Subcutaneous adipose tissue (tissue), 4 donors: ENCODE results near the gene EFCC1. TPM values are rescaled to one million over a fixed set of nuclear protein-coding genes. Genes with fewer than 3 reads are reported as not detected.

ENCODE experiments used
- CTCF ChIP-seq: fragments of 450-650 bp; IDR thresholded peaks from one replicate; pipeline ENCODE4 v1.5.1; 2016; ENCODE audit warnings: low read depth, mild to moderate bottlenecking, control low read depth, antibody characterized with exemption, moderate library complexity
- total RNA-seq, 4 donors: library from RNA; depleted of rRNA; stranded (reverse); fragments of >200 nt; gene quantifications; one replicate each; pipeline ENCODE4 v1.1.0, GENCODE V29; 2016

Gene EFCC1
- total RNA-seq, 4 donors from 2014 or later, result 0.33 to 3.8 (median 0.72) TPM

GRCh38 chr3:128988286-128988685, 12.8 kb upstream of the EFCC1 start:
- no peak for TF ChIP-seq CTCF

- no peak for TF ChIP-seq CTCF
Observed at GRCh38 chr3:128991355-128991895, 9.7 kb upstream of the EFCC1 start.

GRCh38 chr3:128992926-128993460, 8.1 kb upstream of the EFCC1 start:
- TF ChIP-seq CTCF, result no peak

GRCh38 chr3:128993461-128994172, 7.5 kb upstream of the EFCC1 start, which contains the start of gene CFAP92:
TSS of gene CFAP92 (minus strand) at chr3:128994076. CDS start at chr3:128993304, 772 bp downstream.
- no peak for TF ChIP-seq CTCF

GRCh38 chr3:128994173-128994512, 7.0 kb upstream of the EFCC1 start:
- TF ChIP-seq CTCF, result no peak

- TF ChIP-seq CTCF, result no peak
Observed at GRCh38 chr3:128994581-128995546, 6.2 kb upstream of the EFCC1 start.

- TF ChIP-seq CTCF, result no peak
Observed at GRCh38 chr3:128995737-128996136, 5.4 kb upstream of the EFCC1 start.
